Activated CD8-positive, alpha-beta memory T cell treated with anti-CD3 and anti-CD28 coated beads for 48 hours (primary cell): ENCODE data around the gene PDK4.

ENCODE experiments used
- DNase-seq, 3 experiments: peaks; one replicate each; pipeline ENCODE4 v3.0.0-alpha.2; 2020; ENCODE audit warnings: low read depth in 2 of 3, low spot score in 2 of 3

Gene PDK4

DNA sequence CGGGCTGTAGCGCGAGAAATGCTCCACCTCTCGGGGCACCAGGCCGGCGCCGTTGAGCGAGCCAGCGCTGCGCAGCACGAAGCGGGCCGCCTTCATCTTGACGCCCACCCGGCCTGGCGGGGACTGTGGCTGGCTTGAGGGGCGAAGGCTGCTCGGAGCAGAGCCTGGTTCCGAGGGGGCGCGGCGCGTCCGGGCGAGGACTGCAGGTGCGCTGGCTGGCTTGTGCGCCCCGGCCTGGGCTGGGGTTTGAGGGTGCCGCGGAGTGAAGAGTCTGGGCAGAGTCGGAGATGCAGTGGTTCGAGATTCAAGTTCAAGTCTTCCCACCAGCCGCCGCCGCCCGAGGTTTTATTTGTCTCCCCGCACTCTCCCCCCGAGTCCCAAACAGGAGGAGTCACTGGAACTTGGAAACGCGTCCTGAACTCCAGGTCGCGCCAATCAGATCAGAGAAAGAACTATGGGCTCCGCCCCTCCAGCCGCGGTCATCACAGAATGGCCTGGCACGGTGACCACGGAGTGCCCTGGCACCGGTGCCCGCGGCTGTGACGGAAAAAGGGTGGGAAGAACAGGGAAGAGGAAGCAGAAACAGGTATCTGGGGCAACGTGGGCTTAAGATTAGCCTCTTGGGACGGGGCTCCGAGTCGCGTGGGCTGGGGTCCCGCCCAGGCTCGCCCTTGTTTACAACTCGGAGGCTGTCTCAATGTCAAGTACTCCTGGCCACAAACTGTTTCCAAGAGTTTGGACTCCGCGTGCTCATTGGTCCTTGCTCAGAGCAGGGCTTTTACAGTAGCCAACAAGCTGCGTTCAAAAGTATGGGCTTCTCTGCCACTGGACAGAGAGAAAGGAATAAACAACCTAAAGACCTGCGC lies at the start of gene PDK4:
Gene PDK4, minus strand, starts transcription at position 319 of the 866 bp plus-strand sequence. Its CDS starts 223 bp downstream, at position 96.
- no peak for DNase-seq

- DNase-seq: no peak
Measured at GRCh38 chr7:95642173-95642572, 45.9 kb upstream of the PDK4 start.

DNA sequence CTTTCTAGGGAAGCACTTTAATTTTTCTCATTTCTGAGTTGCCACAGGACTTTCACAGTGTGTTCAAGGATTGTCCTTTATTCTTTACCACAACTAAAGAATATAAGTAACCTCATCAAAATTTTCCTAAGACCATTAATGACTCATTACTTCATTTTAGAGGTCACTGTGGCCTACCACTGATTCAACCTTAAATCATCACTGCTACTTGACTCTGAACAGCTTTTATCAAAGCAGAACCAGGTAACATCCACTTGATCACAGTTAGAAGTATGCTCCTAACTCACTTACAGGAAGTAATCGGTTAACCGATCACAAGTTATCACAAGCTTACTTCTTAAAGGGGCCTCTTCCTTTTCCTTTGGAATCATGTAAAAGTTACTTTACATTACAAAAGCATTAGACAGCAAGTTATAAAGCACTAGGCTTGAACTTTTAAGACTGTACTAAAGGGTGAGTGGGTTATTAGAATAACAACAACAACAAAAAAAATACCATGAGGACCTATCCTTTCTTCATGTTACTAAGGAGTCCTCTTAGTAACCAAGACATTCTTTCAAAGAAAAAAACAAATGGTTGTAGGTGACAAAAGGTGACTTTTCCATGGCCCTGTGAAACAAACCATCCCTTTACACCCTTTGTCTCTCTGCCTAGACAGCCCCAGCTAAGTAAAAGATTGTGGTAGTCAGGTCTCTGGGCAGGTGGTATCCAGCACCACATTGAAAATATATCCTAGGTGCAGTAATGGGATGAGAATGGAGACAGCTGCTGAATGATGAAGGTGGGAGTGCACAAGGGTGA lies 40.0 kb upstream of the PDK4 start:
- no peak for DNase-seq

DNA sequence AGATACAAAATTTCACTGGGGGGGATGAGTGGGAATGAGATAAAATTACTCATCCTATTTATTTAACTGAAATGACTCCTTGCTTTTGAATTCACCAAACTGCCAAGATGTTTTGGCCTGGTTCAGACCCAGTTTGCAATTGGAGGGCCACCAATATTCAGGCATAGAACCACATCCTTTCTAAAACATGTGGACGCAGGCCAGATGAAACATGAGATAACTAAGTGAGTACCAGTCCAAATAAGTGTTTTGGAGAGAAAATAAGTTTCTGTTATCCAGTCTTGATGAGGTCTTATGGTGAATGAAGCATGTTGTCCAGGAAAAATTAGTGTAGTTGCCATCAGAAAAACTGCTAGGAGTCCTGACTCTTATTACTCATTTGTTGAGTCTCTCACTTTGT lies 36.3 kb upstream of the PDK4 start:
- DNase-seq: no peak

GRCh38 chr7:95631527-95631926 lies 35.2 kb upstream of the PDK4 start:
- DNase-seq: no peak

GRCh38 chr7:95630702-95631458 lies 34.6 kb upstream of the PDK4 start:
- DNase-seq: no peak

DNA sequence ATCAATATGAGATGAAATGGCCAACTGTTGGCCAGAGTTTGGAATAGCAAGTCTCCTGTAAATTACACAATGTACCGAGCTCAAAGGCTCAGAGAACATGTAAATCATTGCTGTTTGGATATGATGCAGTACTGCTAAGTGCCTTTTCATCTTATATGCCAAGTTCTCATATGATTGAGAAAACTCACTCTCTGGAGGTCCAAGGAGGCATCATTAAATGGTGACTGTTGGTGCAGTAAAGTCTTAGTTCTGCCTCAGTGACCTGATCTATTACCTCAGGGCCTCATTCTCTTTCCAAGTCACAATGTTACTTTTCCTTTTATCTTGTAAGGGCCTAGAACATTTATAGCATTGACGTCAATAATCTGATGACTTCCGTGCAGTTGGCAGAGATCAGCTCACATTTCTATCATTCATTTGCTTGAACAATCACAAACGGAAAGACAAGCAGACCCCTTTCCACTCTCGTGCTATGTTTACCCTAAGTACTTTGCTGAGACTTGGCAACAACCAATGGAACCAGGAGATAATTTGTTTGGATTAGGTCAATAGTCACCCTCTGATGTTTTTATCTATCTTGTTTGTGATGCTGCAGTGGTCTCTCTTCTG lies 32.6 kb upstream of the PDK4 start:
- no peak for DNase-seq

DNA sequence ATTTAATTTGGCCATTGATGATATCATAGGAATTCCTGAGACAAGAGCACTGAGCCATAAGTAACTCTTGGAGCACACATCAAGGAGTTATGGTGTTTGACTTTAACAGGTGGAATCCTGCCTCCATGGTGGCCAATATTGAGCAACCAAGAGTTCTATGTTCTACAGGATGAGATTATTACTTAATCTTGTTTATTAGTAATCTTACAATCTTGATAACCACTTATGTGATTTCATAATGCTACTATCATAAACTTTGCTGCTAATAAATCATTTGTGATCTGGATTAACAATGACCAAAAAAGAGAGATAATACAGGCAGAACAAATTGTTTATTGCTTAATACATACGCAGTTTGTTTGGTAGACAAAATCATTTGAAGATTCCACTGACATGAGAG lies 27.5 kb upstream of the PDK4 start:
- DNase-seq: no peak

- DNase-seq: no peak
Measured at GRCh38 chr7:95622859-95623258, 26.5 kb upstream of the PDK4 start.

DNA sequence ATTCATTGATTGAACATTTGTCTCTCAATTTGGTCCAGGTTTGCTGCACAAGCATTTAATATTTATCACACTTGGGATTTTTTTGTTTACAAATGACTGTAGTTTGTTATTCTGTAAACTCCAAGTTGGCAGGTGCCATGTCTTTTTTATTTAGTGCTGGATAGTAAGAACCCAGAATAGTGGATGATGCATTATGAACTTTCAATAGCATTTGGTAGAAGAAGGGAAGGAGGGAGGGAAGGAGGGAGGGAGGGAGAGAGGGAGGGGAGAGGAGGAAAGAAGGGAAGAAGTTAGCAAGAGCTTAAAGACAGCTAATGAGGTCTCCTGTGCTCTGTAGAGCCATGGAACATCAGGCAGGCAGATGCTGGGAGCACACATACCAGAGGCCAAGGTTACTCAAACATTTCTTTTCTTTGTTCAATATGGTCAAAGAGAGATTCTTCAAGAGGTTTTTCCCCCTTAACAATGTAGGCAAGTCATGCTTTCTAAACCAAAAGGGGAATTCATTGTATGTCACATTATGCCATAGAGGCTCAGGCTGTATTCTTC lies 25.8 kb upstream of the PDK4 start:
- DNase-seq: no peak

- DNase-seq: no peak
Measured at GRCh38 chr7:95621404-95621803, 25.1 kb upstream of the PDK4 start.

DNA sequence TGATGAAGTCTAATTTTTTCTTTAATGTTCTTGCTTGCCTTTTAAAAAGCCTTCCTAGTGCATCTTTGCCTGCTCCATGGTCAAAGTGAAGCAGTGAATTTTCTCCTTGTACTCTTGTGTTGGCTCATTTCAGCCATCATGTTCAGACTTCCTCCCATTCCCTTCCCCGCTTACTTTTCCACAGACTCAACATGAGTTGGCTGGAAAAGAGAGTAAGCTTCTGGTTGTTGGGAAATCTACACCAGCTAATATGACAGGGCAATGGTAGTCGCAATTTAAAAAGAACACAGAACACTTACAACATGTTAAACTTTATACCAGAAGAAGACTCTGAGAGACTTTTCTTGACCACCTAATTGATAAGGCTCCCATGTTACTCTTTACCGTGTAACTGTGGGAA lies 24.3 kb upstream of the PDK4 start:
- DNase-seq: no peak

DNA sequence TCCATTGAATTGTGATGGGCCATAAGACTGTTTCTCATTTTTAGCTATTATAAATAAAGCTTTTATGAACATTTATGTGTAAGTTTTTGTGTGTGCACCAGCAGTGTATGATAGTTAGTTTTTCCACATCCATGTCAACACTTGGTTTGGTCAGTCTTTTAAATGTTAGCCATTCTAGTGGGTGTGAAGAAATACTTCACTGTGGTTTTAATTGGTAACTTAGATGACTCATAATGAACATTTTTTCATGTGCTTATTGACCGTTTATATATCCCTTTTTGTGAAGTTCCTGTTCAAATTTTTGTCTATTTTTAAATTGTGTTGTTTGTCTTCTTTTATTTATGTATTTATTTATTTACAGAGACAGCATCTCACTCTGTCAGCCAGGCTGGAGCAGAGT lies 23.6 kb upstream of the PDK4 start:
- DNase-seq: no peak

DNA sequence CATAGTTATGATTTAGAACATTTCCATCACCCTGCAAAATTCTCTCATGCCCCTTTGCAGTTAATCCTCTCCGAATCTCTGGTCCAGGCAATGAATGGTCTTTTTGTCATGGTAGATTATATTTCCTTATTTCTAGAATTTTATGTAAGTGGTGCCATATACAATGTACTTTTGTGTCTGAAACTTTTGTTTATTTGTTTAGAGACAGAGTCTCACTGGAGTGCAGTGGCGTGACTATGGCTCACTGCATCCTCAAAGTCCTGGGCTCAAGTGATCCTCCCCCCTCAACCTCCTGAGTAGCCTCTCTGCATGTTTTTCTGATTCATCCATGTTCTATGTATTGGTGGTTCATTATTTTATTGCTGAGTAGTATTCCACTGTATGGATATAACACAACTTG lies 23.2 kb upstream of the PDK4 start:
- DNase-seq: no peak

- DNase-seq: no peak
Measured at GRCh38 chr7:95614442-95614940, 18.2 kb upstream of the PDK4 start.

DNA sequence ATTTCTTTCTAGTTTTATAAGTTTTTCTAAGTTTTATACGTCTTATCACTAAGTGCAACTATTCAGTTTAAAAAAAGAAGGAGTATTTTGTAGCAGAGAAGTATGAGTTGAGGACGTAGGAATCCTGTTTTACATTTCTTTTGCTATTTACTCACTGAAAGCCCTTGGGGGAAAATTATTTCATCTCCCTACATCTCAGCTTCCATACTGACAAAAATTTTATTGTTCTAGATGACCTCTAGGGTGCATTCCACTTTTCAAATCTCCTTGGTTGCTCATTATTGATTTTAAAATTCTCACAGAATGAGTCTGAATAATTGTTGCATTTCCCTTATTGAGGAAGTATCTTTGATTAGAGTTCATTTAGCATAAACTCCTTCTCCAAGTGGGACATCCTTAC lies 14.9 kb upstream of the PDK4 start:
- no peak for DNase-seq

- no peak for DNase-seq
Measured at GRCh38 chr7:95609277-95609971, 13.1 kb upstream of the PDK4 start.

- no peak for DNase-seq
Measured at GRCh38 chr7:95608359-95609173, 12.2 kb upstream of the PDK4 start.

DNA sequence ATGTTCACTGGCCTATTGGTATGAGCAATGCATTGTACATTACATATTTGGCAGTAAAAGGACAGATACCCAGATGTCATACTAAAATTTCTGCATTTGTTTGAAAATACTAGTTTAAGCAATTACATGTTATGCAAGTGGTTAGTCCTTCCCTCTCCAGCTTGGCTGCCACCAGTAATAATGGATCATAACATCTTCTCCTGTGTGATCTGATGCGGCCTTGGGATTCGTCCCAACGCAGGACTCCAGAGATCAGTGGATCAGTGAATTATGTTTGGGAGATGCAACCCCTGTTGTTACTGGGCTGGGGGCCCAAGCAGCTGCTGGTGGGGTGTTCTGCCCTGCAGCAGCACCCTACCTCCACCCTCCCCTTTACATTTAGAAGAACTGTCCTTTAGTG lies 11.2 kb upstream of the PDK4 start:
- no peak for DNase-seq
